Smooth muscle cell (in vitro differentiated cells): Measurements from ENCODE around the gene TSTD1. TPM values are rescaled to one million over a fixed set of nuclear protein-coding genes. Genes with fewer than 3 reads are reported as not detected.

Source experiments
- DNase-seq: peaks from one replicate; lab custom pipeline; 2025; ENCODE audit not compliant: unreplicated experiment; lab: John Stamatoyannopoulos, UW
- H2AFZ ChIP-seq: fragments of 200-600 bp; sonication (generic); 2 replicates; pipeline ENCODE4 v1.6.0; 2016; ENCODE audit warnings: antibody characterized with exemption, low read depth, mild to moderate bottlenecking
- H3F3A ChIP-seq: fragments of 200-600 bp; sonication (generic); 2 replicates; pipeline ENCODE4 v1.6.0; 2017; ENCODE audit warnings: antibody characterized with exemption, low read depth
- H3K27ac ChIP-seq: fragments of 200-600 bp; sonication (generic); 2 replicates; pipeline ENCODE4 v1.5.1; 2016; ENCODE audit warnings: low read depth, mild to moderate bottlenecking
- H3K27me3 ChIP-seq: fragments of 200-600 bp; sonication (generic); 2 replicates; pipeline ENCODE4 v1.6.1; 2016; ENCODE audit warnings: low read depth, mild to moderate bottlenecking
- H3K36me3 ChIP-seq: fragments of 200-600 bp; sonication (generic); 2 replicates; pipeline ENCODE4 v1.5.1; 2016; ENCODE audit warnings: low read depth
- H3K4me1 ChIP-seq: fragments of 200-600 bp; sonication (generic); 2 replicates; pipeline ENCODE4 v1.5.1; 2016; ENCODE audit warnings: low read depth
- H3K4me2 ChIP-seq: fragments of 200-600 bp; sonication (generic); 2 replicates; pipeline ENCODE4 v1.6.0; 2016; ENCODE audit warnings: mild to moderate bottlenecking
- H3K4me3 ChIP-seq: fragments of 200-600 bp; sonication (generic); 2 replicates; pipeline ENCODE4 v1.5.1; 2016; ENCODE audit warnings: mild to moderate bottlenecking
- H3K79me2 ChIP-seq: fragments of 200-600 bp; sonication (generic); 2 replicates; pipeline ENCODE4 v1.6.0; 2016; ENCODE audit warnings: low read depth, mild to moderate bottlenecking
- H3K9ac ChIP-seq: fragments of 200-600 bp; sonication (generic); 2 replicates; pipeline ENCODE4 v1.6.0; 2016; ENCODE audit warnings: low read depth
- H3K9me3 ChIP-seq: fragments of 200-600 bp; sonication (generic); replicated peaks from 2 replicates; pipeline ENCODE4 v1.5.1; 2016; ENCODE audit warnings: low read depth
- H4K20me1 ChIP-seq: fragments of 200-600 bp; sonication (generic); 2 replicates; pipeline ENCODE4 v1.6.0; 2016; ENCODE audit warnings: low read depth
- CTCF ChIP-seq: fragments of 200-600 bp; sonication (generic); IDR thresholded peaks from 2 replicates; pipeline ENCODE4 v1.5.1; 2017; ENCODE audit warnings: borderline replicate concordance, mild to moderate bottlenecking, antibody characterized with exemption; ENCODE audit not compliant: insufficient read depth, poor library complexity, severe bottlenecking
- WGBS: methylation state at CpG from one replicate; pipeline ENCODE4 v1.1.7; 2016; ENCODE audit warnings: low lambda C conversion rate; 5-methylcytosine and 5-hydroxymethylcytosine counted together
- polyA plus RNA-seq: library from polyadenylated mRNA; unstranded; fragments of >200 nt; fragmentation: Nextera tagmentation; extraction: Ambion mirVana; gene quantifications from 2 replicates; pipeline ENCODE4 v1.2.1, GENCODE V29; 2016
- total RNA-seq: library from RNA; depleted of rRNA; stranded (reverse); fragments of >200 nt; gene quantifications from 2 replicates; pipeline ENCODE4 v1.2.3, GENCODE V29; 2014

Gene TSTD1
- total and polyA plus RNA-seq, 2 experiments from 2014 or later = 26.0 to 48.0 TPM

GRCh38 chr1:161044908-161045735, 6.4 kb upstream of the TSTD1 start:
- no peaks in the 10 kb centered on the region for H3F3A ChIP-seq
- H3K4me3 ChIP-seq = peak overlapping the region; percentile 60
- peak overlapping the region; percentile 94 for H3K27ac ChIP-seq
- no peaks in the 10 kb centered on the region for H3K9me3 ChIP-seq
- DNase-seq = no peak
- H3K4me1 ChIP-seq = peaks cover 13% of the 10 kb centered on the region
- H3K36me3 ChIP-seq = no peaks in the 10 kb centered on the region
- peak overlapping the region; percentile 83 for H3K9ac ChIP-seq
- no peak for TF ChIP-seq CTCF
- WGBS = 2% methylated on average over 48 of the region's 48 CpGs
- no peaks in the 10 kb centered on the region for H3K27me3 ChIP-seq
- H3K4me2 ChIP-seq = peak overlapping the region; percentile 86
- H4K20me1 ChIP-seq = peaks cover 9% of the 10 kb centered on the region
- H2AFZ ChIP-seq = peak overlapping the region; percentile 91
- H3K79me2 ChIP-seq = peaks cover 13% of the 10 kb centered on the region

GRCh38 chr1:161044535-161044907, 5.8 kb upstream of the TSTD1 start:
- peak overlapping the region; percentile 83 for H3K9ac ChIP-seq
- no peaks in the 10 kb centered on the region for H3K9me3 ChIP-seq
- H3K27ac ChIP-seq = peak overlapping the region; percentile 94
- peaks cover 13% of the 10 kb centered on the region for H3K79me2 ChIP-seq
- peaks cover 9% of the 10 kb centered on the region for H4K20me1 ChIP-seq
- H3K27me3 ChIP-seq = no peaks in the 10 kb centered on the region
- peak overlapping the region; percentile 8 for H2AFZ ChIP-seq
- DNase-seq = no peak
- peaks cover 13% of the 10 kb centered on the region for H3K4me1 ChIP-seq
- peak overlapping the region; percentile 86 for H3K4me2 ChIP-seq
- no peaks in the 10 kb centered on the region for H3F3A ChIP-seq
- peak overlapping the region; percentile 60 for H3K4me3 ChIP-seq
- TF ChIP-seq CTCF = no peak
- H3K36me3 ChIP-seq = no peaks in the 10 kb centered on the region

GRCh38 chr1:161039546-161039945, 782 bp upstream of the TSTD1 start:
- no peaks in the 10 kb centered on the region for H3F3A ChIP-seq
- no peak overlapping the region for H2AFZ ChIP-seq
- no peak for DNase-seq
- WGBS = 81% methylated on average over 5 of the region's 5 CpGs
- H3K4me1 ChIP-seq = peaks cover 17% of the 10 kb centered on the region
- H3K79me2 ChIP-seq = peaks cover 9% of the 10 kb centered on the region
- H4K20me1 ChIP-seq = peaks cover 6% of the 10 kb centered on the region
- no peaks in the 10 kb centered on the region for H3K36me3 ChIP-seq
- no peak for TF ChIP-seq CTCF
- H3K27ac ChIP-seq = no peak overlapping the region
- no peak overlapping the region for H3K4me2 ChIP-seq
- no peak overlapping the region for H3K9ac ChIP-seq
- no peak overlapping the region for H3K4me3 ChIP-seq
- no peaks in the 10 kb centered on the region for H3K27me3 ChIP-seq
- no peaks in the 10 kb centered on the region for H3K9me3 ChIP-seq

- Histone ChIP-seq H3K27me3 (no peaks in the 10 kb centered on the region), H3K4me3 (peak overlapping the region; percentile 63), H3K4me2 (peak overlapping the region; percentile 88), H3K9ac (no peak overlapping the region), H3F3A (no peaks in the 10 kb centered on the region), H3K36me3 (no peaks in the 10 kb centered on the region), H3K79me2 (peaks cover 5% of the 10 kb centered on the region), H2AFZ (no peak overlapping the region), H3K4me1 (peaks cover 13% of the 10 kb centered on the region), H3K9me3 (no peaks in the 10 kb centered on the region), H3K27ac (no peak overlapping the region), H4K20me1 (peaks cover 2% of the 10 kb centered on the region)
- no peak for TF ChIP-seq CTCF
- 37% methylated on average over 3 of the region's 3 CpGs for WGBS
- DNase-seq = no peak
Observed at GRCh38 chr1:161039154-161039545, 386 bp upstream of the TSTD1 start.
